T follicular helper cell (primary cell): Measurements from ENCODE around the gene PILRB.
"Not testable (repeated sequence)": the region's sequence is repeated elsewhere in the genome, so short reads cannot be mapped to it uniquely, and the experiment has no call there.

Source experiments
- DNase-seq: peaks from one replicate; pipeline ENCODE4 v3.0.0-alpha.2; 2020; ENCODE audit warnings: low read depth

PILRB gene

DNA sequence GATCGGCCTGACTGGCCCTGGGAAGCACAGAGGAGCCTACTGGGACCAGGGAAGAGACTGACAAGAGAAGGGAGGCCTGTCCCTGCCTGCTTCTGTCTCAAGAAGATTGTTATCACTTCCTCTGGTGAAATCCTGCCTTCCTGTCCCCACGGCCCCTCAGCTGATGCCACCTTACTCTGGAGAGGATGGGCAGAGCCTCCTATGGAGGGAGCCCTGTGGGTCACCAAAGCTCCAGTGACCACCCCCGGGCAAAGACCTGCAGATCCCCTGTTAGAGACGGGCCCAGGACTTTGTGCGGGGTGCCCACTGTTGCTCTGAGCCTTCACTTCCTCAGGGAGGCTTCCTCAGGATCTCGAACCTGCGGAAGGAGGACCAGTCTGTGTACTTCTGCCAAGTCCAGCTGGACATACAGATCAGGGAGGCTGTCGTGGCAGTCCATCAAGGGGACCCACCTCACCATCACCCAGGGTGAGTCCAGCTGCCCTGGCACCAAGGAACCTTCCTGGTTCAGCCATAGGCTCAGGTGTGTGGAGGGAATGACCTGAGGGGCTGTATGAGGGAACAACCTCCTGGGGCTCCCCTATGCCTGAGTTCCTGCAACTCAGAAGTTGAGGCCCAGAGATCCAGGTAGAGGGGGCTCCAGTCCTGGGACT is 1.4 kb upstream of the PILRB start:
- no peak for DNase-seq

DNA sequence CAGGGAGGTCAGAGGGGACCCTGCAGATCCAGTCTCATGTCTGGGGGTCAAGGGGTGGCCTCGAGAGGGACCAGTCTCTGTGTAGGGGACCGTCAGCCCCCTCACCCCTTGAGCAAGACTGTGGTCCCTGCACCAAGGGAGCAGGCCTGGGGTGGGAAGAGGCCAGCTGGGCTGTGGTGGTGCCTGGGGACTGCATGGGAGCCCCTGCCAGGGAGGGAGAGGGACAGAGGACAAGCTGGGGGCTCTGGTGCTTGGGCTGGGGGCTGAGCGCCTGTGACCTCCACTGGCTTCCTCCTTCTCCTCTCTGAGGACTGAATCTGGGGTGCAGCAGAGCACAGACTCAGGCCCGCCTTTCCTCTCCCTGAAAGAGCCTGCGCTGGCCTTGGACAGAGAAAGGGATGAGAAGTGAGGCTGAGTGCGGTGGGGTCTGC is 771 bp upstream of the PILRB start:
- no peak for DNase-seq

DNA sequence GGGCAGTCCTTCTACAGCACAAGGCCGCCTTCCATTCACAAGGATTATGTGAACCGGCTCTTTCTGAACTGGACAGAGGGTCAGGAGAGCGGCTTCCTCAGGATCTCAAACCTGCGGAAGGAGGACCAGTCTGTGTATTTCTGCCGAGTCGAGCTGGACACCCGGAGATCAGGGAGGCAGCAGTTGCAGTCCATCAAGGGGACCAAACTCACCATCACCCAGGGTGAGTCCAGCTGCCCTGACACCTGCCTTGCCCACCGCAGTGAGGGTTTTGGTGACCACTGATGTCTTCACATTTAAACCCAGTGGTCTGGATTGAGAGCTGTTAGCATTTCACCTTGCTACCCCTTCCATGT is 918 bp downstream of the PILRB start:
- DNase-seq = no peak

DNA sequence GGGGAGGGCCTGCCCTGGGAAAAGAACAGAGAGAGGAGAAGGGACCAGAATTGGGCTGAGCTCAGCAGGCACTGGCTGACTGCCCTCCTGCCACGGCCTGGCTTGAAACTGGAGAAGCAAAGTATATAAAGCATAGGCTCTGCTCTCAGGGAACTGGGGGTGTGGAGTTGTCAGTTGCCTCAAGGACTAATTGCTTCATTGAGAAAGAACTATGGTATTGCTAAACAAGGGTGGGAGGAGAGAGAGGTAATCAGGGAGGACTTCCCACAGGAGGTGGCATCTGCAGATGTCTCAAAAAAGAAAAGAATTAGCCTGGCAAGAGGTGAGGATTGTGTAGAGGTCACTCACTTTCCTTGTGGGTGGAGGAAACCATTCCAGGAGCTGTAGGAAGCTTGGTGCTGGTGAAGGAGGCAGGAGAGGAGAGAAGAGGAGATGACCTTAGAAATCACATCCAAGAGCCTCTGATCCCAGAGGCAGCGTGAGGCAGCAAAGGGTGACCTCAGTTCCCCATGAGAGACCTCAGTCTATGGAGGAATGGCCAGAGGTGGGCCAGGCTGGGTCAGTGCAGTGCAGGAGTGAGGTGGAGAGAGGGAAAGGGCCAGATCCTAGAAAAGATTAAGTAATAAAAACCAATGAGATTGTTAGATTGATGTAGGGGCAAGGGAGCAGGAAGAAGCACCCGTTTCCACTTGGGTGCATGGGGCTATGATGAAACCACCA is 2.4 kb downstream of the PILRB start:
- DNase-seq = no peak

DNA sequence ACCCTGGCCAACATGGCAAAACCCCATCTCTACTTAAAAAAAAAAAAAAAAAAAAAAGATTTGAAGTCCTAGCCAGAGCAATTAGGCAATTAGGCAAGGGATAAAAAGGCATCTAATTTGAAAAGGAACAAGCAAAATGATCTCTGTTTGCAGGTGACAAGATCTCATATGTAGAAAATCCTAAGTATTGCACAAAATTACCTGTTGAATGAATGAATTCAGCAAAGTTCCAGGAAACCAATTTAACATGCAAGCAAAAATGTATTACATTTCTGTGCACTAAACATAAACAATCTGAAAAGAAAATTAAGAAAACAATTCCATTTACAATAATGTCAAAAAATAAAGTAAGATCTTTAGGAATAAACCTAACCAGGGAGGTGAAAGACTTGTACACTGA is 5.2 kb downstream of the PILRB start:
- DNase-seq = no peak

DNA sequence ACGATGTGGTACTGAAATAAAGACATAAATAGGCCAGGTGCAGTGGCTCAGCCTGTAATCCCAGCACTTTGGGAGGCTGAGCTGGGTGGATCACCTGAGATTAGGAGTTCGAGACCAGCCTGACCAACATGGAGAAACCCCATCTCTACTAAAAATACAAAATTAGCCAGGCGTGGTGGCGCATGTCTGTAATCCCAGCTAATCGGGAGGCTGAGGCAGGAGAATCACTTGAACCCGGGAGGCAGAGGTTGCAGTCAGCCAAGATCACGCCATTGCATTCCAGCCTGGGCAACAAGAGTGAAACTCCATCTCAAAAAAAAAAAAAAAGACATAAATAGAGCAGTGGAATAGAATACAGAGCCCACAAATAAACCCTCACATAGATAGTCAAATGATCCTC is 5.9 kb downstream of the PILRB start:
- DNase-seq = not testable (repeated sequence)

DNA sequence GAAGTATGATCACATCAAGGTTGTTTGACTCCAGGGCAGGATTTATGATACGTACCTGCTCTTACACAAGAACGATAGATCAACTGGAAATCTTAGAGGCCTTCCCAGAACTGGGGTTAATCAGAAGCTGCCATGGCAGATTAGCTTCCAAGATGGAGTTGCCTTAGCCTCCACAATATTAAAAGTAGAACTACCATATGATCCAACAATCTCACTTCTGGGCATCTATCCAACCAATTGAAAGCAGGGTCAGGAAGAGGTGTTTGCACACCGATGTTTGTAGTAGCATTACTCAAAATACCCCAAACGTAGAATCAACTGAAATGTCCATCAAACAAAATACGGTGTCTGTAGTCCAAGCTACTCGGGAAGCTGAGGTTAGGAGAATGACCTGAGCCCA is 6.6 kb downstream of the PILRB start:
- no peak for DNase-seq

DNA sequence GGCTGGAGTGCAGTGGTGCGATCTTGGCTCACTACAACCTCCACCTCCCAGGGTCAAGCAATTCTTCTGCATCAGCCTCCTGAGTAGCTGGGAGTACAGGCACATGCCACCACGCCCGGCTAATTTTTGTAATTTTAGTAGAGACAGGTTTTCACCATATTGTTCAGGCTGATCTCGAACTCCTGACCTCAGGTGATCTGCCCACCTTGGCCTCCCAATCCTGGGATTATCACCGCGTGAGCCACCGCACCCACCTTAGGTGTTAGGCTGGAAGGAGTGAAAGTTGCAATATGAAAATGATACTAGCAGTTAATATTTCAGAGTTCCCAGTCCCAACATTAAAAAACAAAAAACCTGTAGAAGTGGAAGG is 8.1 kb downstream of the PILRB start:
- DNase-seq = not testable (repeated sequence)

DNA sequence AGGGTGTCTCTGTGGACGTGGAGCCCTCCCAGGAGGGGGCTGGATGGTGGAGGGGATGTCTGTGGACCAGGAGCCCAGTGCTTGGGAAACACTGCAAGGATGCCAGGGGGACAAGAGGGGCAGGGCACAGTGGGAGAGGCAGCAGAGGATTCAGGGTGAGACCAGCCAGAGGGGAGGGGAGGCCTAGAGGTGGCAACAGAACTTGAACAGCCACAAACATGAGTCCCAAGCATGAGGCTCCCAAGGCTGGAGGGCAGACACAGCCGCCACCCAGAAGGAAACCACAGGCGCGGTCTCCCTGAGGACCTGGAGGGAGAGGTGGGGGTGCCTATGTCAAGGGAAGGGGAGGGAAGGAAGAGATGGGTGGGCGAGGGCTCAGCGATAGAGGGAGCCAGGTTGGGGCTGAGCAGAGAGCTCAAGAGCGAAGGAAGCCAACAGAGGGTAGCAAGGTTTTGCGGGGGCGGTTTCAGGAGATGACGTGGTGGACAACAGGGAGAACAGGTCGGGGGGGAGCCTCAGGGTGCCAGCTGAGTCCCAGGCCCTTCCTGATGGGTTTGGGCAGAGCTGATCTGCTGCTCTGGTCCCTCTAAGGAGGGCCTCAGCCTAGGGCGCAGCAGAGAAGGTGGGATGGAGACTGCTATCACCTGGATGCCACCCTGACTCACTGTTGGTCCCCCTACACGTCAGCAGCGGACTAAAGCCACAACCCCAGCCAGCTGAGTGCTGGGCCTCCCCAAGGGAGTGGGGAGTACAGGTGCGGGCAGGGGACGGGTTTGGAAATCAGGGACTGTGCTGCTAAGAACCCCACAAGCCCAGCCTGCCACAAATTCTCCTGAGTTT is 8.7 kb downstream of the PILRB start:
- DNase-seq = no peak

DNA sequence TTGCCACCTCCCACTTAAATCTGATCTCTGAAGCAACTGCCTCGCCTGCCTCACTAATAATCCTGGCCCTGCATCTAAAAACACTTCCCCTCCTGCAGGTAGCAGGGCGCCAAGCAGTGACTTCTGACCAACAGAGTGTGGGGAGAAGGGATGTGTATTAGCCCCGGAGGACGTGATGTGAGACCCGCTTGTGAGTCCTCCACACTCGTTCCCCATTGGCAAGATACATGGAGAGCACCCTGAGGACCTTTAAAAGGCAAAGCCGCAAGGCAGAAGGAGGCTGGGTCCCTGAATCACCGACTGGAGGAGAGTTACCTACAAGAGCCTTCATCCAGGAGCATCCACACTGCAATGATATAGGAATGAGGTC is 9.3 kb downstream of the PILRB start:
- no peak for DNase-seq

DNA sequence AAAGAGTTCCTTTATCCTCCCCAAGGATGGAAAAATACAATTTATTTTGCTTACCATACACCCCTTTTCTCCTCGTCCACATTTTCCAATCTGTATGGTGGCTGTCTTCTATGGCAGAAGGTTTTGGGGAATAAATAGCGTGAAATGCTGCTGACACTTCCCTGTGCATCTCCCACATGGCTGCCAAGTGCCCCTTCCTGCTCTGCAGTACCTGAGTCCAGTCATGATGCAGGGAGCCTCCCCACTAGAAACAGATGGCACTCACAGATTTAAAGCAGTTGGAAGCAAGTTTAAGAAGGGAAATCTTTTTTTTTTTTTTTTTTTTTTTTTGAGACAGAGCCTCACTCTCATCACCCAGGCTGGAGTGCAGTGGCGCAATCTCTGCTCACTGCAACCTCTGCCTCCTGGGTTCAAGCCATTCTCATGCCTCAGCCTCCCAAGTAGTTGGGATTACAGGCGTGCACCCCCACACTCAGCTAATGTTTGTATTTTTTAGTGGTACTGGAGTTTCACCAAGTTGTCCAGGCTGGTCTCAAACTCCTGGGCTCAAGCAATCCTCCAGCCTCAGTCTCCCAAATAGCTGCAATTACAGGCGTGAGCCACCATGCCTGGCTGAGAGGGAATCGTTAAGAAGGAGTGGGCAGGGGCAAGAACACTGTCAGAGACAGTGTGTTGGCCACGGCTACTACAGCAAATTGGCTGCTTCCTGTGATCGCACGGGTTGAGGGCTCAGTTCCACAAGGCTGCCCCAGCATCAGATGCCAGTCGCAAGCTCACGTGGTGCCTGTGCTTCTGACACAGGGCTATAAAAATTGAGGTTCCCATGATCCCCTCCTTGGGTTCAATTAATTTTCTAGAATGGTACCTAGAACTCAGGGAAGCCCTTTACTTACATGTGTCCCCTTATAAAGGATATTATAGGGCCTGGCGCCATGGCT is 10.0 kb downstream of the PILRB start:
- DNase-seq = no peak

DNA sequence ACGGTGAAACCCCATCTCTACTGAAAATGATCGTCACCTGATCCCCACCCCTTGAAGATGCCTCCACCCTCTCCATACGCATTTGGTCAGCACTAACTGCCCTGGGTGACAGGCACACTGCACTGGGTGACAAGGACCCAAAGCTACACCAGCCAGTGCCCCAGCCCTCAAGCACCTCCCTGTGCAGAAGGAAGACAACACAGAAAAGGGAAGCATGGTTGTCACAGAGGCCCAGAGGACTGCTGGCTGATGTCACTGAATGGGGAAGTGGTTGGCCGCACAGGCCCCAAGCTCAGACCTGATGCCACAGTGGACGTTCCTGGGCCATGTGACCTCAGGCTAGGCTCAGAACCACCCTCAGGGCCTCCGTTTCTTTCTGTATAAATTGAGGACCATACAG is 11.2 kb downstream of the PILRB start:
- no peak for DNase-seq

DNA sequence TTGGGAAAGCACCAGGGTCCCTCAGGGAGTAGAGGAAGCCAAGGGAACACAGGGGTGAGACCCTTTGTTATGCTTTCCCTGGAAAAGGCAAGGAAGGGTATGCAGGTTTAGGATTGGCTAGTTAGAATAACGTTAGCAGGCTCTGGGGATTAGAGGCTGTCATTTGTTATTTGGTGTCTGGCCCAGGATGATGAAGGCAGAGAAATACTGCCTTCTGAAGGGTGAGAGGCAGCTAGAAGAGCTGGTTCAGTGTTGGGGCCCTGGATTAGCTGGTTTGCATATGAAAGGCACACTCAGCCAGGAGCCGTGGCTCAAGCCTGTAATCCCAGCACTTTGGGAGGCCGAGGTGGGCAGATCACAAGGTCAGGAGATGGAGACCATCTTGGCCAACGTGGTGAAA is 12.4 kb downstream of the PILRB start:
- DNase-seq = no peak

DNA sequence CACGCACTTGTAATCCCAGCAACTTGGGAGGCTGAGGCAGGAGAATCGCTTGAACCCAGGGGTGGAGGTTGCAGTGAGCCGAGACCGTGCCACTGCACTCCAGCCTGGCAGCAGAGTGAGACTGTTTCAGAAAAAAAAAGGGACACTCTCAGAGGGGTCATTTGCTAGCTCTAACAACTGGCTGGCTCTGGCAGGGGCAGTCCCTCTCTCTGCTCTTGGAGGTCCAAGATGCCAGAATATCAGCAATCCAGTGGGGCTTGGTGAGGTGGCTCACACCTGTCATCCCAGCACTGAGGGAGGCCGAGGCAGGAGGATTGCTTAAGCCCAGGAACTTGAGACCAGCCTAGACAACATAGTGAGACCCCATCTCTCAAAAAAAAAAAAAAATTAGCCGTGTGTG is 12.8 kb downstream of the PILRB start:
- DNase-seq = no peak

DNA sequence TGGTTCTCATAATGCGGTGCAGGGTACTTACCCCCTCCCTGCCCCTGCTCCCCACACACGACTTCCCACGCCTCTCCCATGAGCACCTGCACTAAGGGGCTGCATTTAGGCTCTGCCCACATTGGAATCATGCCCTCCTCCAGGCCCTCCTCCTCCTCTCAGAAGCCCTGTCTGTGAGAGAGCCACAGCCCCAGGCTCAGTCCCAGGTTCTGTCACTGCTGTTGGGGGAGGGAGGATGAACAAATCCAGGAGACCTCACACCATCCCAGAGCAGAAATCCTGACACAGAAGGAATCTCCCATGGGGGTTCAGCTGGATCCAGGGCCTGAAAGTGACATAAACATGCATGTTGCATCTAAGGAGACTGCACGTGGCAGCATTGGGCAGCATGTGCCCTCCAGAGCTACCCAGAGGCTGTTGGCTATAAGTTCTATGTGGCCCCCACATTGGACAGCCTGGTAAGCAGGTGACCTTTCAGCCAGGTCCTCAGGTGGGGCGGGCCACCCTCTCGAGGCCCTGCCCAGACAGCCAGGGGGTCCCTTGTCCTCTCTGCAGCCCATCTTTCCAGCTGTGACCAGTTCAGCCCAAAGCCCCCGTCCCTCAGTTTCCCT is 13.7 kb downstream of the PILRB start:
- DNase-seq = no peak

DNA sequence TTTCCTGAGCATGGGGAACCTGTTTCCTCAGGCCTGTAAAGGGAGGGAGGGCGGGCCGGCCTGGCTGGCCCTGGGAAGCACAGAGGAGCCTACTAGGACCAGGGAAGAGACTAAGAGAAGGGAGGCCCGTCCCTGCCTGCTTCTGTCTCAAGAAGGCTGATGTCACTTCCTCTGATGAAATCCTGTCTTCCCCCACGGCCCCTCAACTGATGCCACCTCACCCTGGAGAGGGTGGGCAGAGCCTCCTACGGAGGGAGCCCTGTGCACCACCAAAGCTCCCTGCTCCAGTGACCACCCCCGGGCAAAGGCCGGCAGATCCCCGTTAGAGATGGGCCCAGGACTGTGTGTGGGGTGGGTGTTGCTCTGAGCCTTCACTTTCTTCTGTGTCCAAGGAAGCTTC is 14.3 kb downstream of the PILRB start:
- no peak for DNase-seq

DNA sequence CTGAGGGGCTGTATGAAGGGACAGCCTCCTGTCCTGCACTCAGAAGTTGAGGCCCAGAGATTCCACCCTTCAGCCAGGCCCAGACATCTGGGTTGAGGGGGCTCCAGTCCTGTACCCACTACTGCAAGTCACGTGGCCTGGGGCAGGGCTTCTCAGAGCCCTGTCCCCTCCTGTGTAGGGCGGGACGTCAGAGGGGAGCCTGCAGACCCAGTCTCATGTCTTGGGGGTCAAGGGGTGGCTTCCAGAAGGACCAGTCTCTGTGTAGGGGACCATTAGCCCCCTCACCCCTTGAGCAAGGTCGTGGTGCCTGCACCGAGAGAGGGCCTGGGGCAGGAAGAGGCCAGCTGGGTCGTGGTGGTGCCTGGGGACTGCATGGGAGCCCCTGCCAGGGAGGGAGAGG is 14.8 kb downstream of the PILRB start:
- DNase-seq = no peak

DNA sequence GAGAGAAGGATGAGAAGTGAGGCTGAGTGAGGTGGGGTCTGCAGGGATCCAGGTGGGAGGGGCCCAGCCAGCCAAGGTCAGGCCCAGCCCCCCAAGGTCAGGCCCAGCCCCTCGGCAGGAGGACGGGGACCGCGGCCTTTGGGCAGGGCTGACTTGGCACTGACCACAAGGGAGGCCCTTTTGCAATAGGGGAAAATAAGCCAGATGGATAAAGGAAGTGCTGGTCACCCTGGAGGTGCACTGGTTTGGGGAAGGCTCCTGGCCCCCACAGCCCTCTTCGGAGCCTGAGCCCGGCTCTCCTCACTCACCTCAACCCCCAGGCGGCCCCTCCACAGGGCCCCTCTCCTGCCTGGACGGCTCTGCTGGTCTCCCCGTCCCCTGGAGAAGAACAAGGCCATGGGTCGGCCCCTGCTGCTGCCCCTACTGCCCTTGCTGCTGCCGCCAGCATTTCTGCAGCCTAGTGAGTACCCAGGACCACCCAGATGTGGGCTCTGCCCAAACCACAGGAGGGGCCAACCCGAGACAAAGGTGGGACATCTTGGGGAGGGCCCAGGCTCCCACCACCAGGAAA is 15.4 kb downstream of the PILRB start, which contains the start of gene PILRA:
TSS of gene PILRA (plus strand) at position 227 of the 571 bp plus-strand sequence. CDS start at position 397, 170 bp downstream.
- no peak for DNase-seq

DNA sequence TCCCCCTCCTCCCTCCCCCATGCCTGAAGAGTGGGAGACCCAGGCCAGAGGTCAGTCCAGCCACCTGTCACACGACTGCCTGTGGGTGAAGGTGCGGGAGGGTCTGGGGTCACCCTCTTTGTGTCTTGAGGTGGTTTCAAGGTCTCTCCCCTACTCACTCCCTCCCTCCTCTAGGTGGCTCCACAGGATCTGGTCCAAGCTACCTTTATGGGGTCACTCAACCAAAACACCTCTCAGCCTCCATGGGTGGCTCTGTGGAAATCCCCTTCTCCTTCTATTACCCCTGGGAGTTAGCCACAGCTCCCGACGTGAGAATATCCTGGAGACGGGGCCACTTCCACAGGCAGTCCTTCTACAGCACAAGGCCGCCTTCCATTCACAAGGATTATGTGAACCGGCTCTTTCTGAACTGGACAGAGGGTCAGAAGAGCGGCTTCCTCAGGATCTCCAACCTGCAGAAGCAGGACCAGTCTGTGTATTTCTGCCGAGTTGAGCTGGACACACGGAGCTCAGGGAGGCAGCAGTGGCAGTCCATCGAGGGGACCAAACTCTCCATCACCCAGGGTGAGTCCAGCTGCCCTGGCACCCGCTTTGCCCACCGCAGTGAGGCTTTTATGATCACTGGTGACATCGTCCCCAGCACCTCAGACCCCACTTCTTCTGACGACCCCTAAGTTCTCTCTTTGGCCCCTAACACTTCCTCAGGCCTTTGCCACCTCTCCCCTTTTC is 16.1 kb downstream of the PILRB start:
- not testable (repeated sequence) for DNase-seq

DNA sequence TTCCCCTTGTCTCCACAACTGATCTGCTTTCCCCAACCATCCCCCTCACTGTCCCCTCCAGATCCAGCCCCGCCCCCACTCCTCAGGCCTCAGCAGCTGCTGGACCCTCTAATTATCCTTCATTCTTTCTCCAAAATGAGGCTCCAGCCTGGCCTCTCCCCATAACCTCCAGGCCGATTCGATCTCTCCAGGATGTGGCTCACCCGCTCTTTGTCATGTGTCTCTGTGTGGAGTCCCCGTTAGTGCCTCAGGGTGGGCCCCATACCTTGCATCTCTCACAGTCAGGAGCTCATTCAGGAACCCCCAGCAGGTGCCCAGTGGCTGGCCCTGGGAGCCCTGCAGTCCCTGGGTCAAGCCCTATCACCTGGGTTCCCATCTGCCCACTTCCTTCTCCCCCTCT is 16.7 kb downstream of the PILRB start:
- no peak for DNase-seq
